ENCODE data around the gene ADGRA3. TPM values are rescaled to one million over a fixed set of nuclear protein-coding genes. Genes with fewer than 3 reads are reported as not detected.

ADGRA3 gene
- total RNA-seq, 2 donors from 2014 or later, result 51.8 to 54.9 TPM

DNA sequence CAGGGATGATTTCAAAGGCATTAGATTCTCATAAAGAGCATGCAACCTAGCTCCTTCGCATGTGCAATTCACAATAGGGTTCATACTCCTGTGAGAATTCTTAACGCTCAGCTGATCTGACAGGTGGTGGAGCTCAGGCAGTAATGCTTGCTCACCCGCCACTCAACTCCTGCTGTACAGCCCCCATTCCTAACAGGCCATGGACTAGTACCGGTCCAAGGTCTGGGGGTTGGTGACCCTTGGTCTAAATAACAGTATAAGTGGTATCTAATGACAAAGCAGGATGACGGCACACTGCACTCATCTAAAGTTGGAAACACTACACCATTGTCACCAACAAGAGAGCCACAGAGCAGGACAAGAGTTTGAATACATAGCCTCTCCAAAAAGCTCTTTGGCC lies 28.5 kb downstream of the ADGRA3 start:
- 94 to 96% methylated on average over 3 to 5 of the region's 5 CpGs for WGBS, 2 experiments (ENCODE audit: insufficient coverage in 1 of 2, insufficient read length in 1 of 2)
- H3K4me1 Mint-ChIP-seq, result peaks cover 38% of the 10 kb centered on the region
- no peak overlapping the region for H3K9ac ChIP-seq (ENCODE audit: extremely low read depth, low read length, poor library complexity, severe bottlenecking)

GRCh38 chr4:22486276-22486675 lies 29.6 kb downstream of the ADGRA3 start:
- no peaks in the 10 kb centered on the region for H3K27me3 ChIP-seq (ENCODE audit: control insufficient read depth, insufficient read depth, low read length, poor library complexity, severe bottlenecking)
- Mint-ChIP-seq H3K4me1 (peaks cover 33% of the 10 kb centered on the region), H3K4me3 (no peak overlapping the region), H3K27me3 (ENCODE audit: insufficient read depth) (no peaks in the 10 kb centered on the region), H3K36me3 (ENCODE audit: low read depth) (peaks cover 8% of the 10 kb centered on the region), H3K27ac (no peak overlapping the region), H3K9me3 (peaks cover 4% of the 10 kb centered on the region)
- 92 to 93% methylated on average over 4 of the region's 4 CpGs for WGBS, 2 experiments (ENCODE audit: insufficient coverage in 1 of 2, insufficient read length in 1 of 2)
- no peak overlapping the region for H3K9ac ChIP-seq (ENCODE audit: extremely low read depth, low read length, poor library complexity, severe bottlenecking)
- no peak overlapping the region for H3K27ac ChIP-seq (ENCODE audit: low read depth, low read length)
- H3K4me1 ChIP-seq (ENCODE audit: control insufficient read depth, insufficient read depth, low read length), result no peaks in the 10 kb centered on the region
- TF ChIP-seq, protein P1, sequence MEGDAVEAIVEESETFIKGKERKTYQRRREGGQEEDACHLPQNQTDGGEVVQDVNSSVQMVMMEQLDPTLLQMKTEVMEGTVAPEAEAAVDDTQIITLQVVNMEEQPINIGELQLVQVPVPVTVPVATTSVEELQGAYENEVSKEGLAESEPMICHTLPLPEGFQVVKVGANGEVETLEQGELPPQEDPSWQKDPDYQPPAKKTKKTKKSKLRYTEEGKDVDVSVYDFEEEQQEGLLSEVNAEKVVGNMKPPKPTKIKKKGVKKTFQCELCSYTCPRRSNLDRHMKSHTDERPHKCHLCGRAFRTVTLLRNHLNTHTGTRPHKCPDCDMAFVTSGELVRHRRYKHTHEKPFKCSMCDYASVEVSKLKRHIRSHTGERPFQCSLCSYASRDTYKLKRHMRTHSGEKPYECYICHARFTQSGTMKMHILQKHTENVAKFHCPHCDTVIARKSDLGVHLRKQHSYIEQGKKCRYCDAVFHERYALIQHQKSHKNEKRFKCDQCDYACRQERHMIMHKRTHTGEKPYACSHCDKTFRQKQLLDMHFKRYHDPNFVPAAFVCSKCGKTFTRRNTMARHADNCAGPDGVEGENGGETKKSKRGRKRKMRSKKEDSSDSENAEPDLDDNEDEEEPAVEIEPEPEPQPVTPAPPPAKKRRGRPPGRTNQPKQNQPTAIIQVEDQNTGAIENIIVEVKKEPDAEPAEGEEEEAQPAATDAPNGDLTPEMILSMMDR (conservative IDR thresholded peaks at IDR 0.05), result no peak
- H3K9me3 ChIP-seq (ENCODE audit: control insufficient read depth, low read length), result no peaks in the 10 kb centered on the region
- H3K4me3 ChIP-seq (ENCODE audit: low read length), result no peak overlapping the region
- DNase-seq, result no peak
- H3K36me3 ChIP-seq (ENCODE audit: control insufficient read depth, insufficient read depth, low read length), result no peaks in the 10 kb centered on the region

More for the DNA sequence above, 28.5 kb downstream of the ADGRA3 start:
- Mint-ChIP-seq H3K27me3 (ENCODE audit: insufficient read depth) (no peaks in the 10 kb centered on the region), H3K27ac (no peak overlapping the region), H3K9me3 (peaks cover 4% of the 10 kb centered on the region), H3K4me3 (no peak overlapping the region), H3K36me3 (ENCODE audit: low read depth) (peaks cover 8% of the 10 kb centered on the region)
- Histone ChIP-seq H3K27me3 (ENCODE audit: control insufficient read depth, insufficient read depth, low read length, poor library complexity, severe bottlenecking) (no peaks in the 10 kb centered on the region), H3K4me1 (ENCODE audit: control insufficient read depth, insufficient read depth, low read length) (no peaks in the 10 kb centered on the region), H3K9me3 (ENCODE audit: control insufficient read depth, low read length) (no peaks in the 10 kb centered on the region), H3K27ac (ENCODE audit: low read depth, low read length) (no peak overlapping the region), H3K36me3 (ENCODE audit: control insufficient read depth, insufficient read depth, low read length) (no peaks in the 10 kb centered on the region), H3K4me3 (ENCODE audit: low read length) (no peak overlapping the region)
- DNase-seq, result no peak
- TF ChIP-seq, protein P1 (conservative IDR thresholded peaks at IDR 0.05), result no peak

DNA sequence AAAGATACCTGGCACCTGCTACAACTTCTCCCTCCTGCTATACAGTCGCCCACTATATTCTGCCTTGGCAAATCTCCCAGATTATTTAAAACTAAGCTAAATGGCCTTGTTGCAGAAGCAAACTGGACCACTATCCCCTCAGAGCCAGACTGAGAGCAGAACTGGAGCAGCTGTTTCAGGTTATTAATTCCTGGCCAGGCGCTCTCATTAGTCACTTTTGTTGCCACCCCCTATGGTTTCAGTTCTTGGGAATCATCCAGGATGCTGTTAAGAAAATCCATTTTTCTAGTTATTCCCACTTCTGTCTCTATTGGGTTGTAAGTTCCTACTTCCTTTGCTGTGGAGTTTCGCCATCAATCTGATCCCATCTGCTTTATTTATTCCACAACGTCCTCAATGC lies 30.1 kb downstream of the ADGRA3 start:
- no peaks in the 10 kb centered on the region for H3K27me3 ChIP-seq (ENCODE audit: control insufficient read depth, insufficient read depth, low read length, poor library complexity, severe bottlenecking)
- TF ChIP-seq, protein P1 (conservative IDR thresholded peaks at IDR 0.05), result no peak
- no peak overlapping the region for H3K9ac ChIP-seq (ENCODE audit: extremely low read depth, low read length, poor library complexity, severe bottlenecking)
- Mint-ChIP-seq H3K36me3 (ENCODE audit: low read depth) (peaks cover 8% of the 10 kb centered on the region), H3K27me3 (ENCODE audit: insufficient read depth) (no peaks in the 10 kb centered on the region), H3K27ac (no peak overlapping the region), H3K4me3 (no peak overlapping the region), H3K4me1 (peaks cover 34% of the 10 kb centered on the region), H3K9me3 (peaks cover 4% of the 10 kb centered on the region)
- H3K4me1 ChIP-seq (ENCODE audit: control insufficient read depth, insufficient read depth, low read length), result no peaks in the 10 kb centered on the region
- DNase-seq, result no peak
- no peak overlapping the region for H3K27ac ChIP-seq (ENCODE audit: low read depth, low read length)
- H3K9me3 ChIP-seq (ENCODE audit: control insufficient read depth, low read length), result no peaks in the 10 kb centered on the region
- no peak overlapping the region for H3K4me3 ChIP-seq (ENCODE audit: low read length)
- WGBS, 2 experiments (ENCODE audit: insufficient coverage in 1 of 2, insufficient read length in 1 of 2), result 93 to 100% methylated on average over 2 to 4 of the region's 4 CpGs
- H3K36me3 ChIP-seq (ENCODE audit: control insufficient read depth, insufficient read depth, low read length), result no peaks in the 10 kb centered on the region
